NCI-H2196 (cell line): Measurements from ENCODE around the gene VPS26B.
A peak's percentile ranks its signal among the peaks of the same experiment; 100 is the strongest.
"Not testable (repeated sequence)": the region's sequence is repeated elsewhere in the genome, so short reads cannot be mapped to it uniquely, and the experiment has no call there.

Experiments
- DNase-seq: peaks from one replicate; lab custom pipeline; 2025; ENCODE audit not compliant: unreplicated experiment; lab: John Stamatoyannopoulos, UW

Gene VPS26B

GRCh38 chr11:134231958-134232659 lies 7.6 kb downstream of the VPS26B start:
- DNase-seq: no peak

- no peak for DNase-seq
These were observed 9.3 kb downstream of the VPS26B start for GRCh38 chr11:134233729-134234179.

GRCh38 chr11:134235399-134235798 lies 10.9 kb downstream of the VPS26B start:
- DNase-seq: no peak

GRCh38 chr11:134236834-134237556 lies 12.5 kb downstream of the VPS26B start:
- no peak for DNase-seq

- DNase-seq: no peak
These were observed 13.1 kb downstream of the VPS26B start for GRCh38 chr11:134237557-134237922.

GRCh38 chr11:134238956-134239355 lies 14.5 kb downstream of the VPS26B start:
- no peak for DNase-seq

GRCh38 chr11:134240592-134240991 lies 16.1 kb downstream of the VPS26B start:
- DNase-seq: no peak

- DNase-seq: no peak
These were observed 17.9 kb downstream of the VPS26B start for GRCh38 chr11:134242376-134242775.

- no peak for DNase-seq
These were observed 19.4 kb downstream of the VPS26B start for GRCh38 chr11:134243913-134244312.

- DNase-seq: peak; percentile 35
These were observed 20.1 kb downstream of the VPS26B start for GRCh38 chr11:134244593-134244992.

GRCh38 chr11:134245434-134245833 lies 21.0 kb downstream of the VPS26B start:
- DNase-seq: no peak

GRCh38 chr11:134246100-134246499 lies 21.6 kb downstream of the VPS26B start:
- DNase-seq: no peak

GRCh38 chr11:134246678-134247077 lies 22.2 kb downstream of the VPS26B start:
- no peak for DNase-seq

GRCh38 chr11:134248910-134249480 lies 24.5 kb downstream of the VPS26B start:
- DNase-seq: no peak

GRCh38 chr11:134250246-134250645 lies 25.8 kb downstream of the VPS26B start:
- no peak for DNase-seq

- DNase-seq: no peak
These were observed 26.2 kb downstream of the VPS26B start for GRCh38 chr11:134250675-134251074.

- DNase-seq: no peak
These were observed 28.1 kb downstream of the VPS26B start for GRCh38 chr11:134252346-134253187.

- peak; percentile 96 for DNase-seq
These were observed 28.9 kb downstream of the VPS26B start, which contains the start of the genes ACAD8 and THYN1 for GRCh38 chr11:134253188-134253993. TSS of gene ACAD8 (plus strand) at chr11:134253568. CDS start at chr11:134253601, 33 bp downstream. TSS of gene THYN1 (minus strand) at chr11:134253352. CDS start at chr11:134252882, 470 bp downstream.

GRCh38 chr11:134254433-134255183 lies 30.1 kb downstream of the VPS26B start:
- no peak for DNase-seq

GRCh38 chr11:134255184-134255561 lies 30.7 kb downstream of the VPS26B start:
- DNase-seq: not testable (repeated sequence)
